OCI-M2 (cell line): ENCODE measurements around the gene DAW1.
"Not testable (repeated sequence)": the region's sequence is repeated elsewhere in the genome, so short reads cannot be mapped to it uniquely, and the experiment has no call there.

ENCODE experiments used
- DNase-seq: peaks from one replicate; lab custom pipeline; 2025; ENCODE audit not compliant: unreplicated experiment; lab: John Stamatoyannopoulos, UW

Gene DAW1

DNA sequence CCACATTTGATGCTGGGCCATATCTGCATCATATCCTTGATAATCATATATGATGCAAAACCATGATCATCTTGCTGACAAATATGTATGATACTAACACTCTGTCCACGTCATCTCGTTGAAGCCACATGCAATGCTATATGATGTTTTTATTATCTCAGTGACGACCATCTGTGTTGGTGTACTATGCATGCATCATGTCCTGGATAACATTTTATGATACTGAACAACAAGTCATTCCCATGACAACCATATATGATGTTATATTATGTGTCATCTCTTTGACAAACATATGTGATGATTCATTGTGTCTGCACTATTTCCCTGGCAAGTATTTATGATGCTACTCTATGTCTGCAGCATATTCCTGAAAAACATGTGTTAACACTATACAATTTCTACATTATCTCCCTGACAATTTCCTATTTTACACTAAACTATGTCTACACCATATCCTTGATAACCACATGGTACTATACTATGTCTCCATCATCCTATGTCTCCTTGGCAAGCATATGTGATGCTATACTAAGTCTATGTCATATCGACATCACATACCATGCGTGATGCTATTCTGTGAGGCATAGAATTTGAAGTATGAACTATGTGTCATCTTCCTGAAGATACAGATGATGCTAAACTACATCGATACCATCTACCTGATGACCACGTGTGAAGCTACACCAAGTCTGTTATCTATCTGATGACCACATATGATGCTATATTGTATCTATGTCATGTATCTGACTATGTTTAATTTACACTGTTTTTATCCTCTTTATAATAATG lies 37.0 kb downstream of the DAW1 start:
- no peak for DNase-seq

GRCh38 chr2:227914362-227914761 lies 42.9 kb downstream of the DAW1 start:
- DNase-seq, result no peak

DNA sequence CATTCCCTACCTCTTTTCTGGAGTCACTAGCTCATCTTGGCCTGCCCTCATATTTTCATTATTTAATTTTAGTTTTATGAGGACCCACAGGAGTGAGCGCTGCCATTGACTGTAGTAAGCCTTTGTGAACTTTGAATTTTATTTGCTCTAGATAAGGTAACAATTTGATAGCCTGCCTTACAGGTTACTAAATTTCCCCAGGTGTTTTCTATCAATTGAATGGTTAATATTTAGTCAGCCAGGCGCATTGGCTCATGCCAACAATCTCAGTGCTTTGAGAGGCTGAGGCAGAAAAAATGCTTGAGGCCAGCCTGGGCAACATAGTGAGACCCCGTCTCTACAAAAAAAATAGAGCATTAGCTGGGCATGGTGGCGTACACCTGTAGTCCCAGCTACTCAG lies 50.2 kb downstream of the DAW1 start:
- no peak for DNase-seq

DNA sequence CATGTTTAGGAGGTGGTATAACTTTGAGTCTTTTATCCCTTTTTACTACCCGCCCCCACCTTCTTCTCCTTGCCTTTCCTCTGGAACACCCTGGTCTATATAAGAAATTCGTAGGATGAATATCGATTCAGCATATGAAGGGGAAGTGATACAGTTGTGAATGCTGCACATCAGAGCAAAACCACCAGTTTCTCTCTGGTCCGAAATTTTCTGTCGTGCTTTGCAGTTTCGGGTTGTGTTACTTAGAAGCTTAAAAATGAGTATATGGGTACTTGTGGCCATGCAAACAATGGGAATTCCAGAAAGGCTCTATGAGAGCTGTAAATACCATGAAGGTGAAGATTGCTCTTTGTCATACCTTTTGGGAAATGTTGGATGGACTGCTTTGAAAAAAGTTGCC lies 60.6 kb downstream of the DAW1 start:
- DNase-seq, result no peak

DNA sequence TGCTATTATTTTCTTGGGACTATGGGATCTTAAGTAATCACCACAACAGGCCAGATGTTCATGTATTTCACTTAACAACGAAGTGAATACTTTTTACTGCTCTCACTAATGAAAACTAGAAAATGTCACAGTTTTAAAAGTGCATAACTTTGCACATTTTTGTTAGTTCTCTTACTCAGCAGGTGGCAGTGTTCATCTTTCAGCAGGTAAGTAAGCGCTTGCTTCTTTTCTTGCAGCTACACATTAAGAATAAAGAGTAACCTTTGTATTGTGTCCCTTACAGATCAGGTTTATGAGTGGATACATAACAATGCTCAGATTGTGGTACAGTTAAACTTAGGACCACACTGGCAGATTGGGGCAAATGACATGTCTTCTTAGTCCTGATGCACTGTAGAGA lies 61.0 kb downstream of the DAW1 start:
- no peak for DNase-seq

DNA sequence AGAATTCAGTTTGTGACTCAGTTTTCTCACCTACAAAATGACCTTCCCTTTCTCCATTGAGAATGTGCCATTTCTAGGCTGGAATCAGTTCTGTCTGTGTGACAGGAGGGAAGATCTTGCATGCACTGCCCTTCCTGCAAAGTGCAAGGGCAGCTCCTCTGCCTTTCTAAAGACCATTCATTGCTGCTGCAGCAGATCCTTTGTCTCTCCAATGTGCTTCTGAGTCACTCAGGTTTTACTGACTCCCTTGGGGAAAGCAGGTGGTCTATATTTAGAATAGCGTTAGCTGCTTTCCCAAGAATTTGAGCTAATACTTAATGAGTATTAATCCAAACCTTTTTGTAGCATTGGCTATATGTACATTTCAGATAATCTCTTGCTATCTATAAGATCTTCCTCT lies 62.5 kb downstream of the DAW1 start:
- DNase-seq, result no peak

GRCh38 chr2:227936249-227936648 lies 64.8 kb downstream of the DAW1 start:
- DNase-seq, result not testable (repeated sequence)

- no peak for DNase-seq
Measured at GRCh38 chr2:227939271-227940027, 68.0 kb downstream of the DAW1 start.

DNA sequence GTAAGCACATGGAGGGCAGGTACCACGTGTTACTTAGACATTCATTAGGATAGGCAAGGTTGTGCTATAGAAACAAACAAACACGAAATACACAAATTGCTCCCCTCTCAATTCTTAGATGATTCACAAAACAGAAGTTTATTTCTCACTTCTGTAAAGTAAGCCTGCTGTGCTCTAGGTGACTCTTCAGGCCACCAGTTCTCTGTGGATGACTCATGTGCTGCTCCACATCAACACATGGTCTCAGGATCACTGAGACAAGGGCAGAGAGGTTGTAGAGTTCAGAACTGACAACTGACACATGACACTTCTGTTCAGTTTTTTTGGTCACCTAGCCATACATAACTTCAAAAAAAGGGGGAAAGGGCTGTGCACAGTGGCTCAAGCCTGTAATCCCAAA lies 70.6 kb downstream of the DAW1 start:
- DNase-seq, result no peak

DNA sequence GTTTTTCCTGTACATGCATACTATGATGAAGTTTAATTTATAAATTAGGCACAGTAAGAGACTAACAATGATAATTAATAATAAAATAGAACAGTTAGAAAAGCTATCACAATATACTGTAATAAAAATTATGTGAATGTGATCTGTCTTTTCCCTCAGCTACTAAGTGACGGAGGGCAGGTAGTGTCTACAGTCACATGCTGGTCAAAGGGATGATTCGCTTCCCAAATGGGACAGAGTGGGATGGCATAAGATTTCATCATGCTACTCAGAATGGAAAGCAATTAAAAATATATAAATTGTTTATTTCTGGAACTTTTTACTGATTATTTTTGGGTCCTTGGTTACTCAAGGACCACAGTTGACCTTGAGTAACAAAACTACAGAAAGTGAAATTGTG lies 71.5 kb downstream of the DAW1 start:
- DNase-seq, result no peak

DNA sequence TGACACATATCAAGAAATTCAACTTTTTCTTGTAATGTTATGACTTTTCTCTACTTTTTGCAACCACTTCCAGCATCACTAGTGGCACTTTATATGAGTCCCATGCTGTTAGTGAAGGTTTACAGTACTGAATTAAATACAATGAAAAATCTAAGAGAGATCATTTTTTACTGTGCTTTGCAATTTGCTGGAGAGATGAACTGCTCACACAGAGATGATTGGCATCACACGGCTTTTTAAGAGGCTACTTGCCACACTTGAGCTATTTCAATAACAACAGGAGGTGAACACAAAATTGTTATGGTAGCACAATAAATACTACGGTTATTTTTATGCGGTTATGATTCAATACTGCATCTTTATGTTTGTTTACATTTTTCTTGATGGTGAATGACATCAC lies 88.9 kb downstream of the DAW1 start:
- DNase-seq, result no peak

- no peak for DNase-seq
Measured at GRCh38 chr2:227971619-227972230, 100.3 kb downstream of the DAW1 start.

DNA sequence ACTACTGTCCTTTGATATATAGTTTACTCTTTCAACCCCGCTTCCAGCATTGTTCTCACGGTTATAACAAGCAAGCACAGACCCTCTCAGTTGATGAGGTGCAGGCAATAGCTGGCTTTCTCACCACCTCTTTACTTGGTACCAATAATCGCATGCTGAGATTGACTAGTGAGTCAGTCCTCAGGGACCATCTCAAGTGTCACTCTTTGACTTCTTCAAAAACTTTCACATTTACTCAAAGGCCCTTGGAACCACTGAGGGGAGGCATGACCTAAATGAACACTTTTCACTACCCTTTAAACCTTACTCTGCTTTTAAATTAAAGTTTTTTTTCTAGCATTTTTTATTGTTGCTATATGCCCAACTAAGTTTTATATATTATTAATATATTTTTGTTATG lies 101.8 kb downstream of the DAW1 start:
- no peak for DNase-seq
